Urothelium cell line (cell line): Measurements from ENCODE around the gene OR2H2.

Experiments used
- DNase-seq: peaks from one replicate; pipeline ENCODE4 v3.0.0; 2011; ENCODE audit warnings: low spot score, mixed read lengths
- FAIRE-seq: peaks from 2 replicates; lab custom pipeline; 2011; peaks lifted over from hg19 to GRCh38; lab: Jason Lieb, UNC

OR2H2 gene

DNA sequence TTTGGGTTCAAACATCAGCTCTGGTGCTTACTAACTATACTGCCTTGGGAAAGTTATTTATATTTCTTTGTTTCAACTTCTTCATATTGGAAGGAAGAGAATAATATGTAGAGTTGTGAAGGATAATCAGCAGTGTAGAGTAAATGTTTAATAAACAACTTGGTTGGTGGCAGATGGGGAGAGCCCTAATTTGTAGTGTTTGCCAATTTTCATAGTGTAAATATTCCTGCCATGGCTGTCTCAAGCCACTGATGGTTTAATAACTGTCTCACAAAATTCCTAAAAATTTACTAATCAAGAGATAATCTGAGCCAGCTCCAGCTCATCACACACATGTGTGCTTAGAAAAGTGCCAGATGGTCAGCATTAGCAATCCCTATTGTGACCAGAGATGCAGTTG lies at the start of gene OR2H2:
OR2H2 (plus strand) TSS at position 301 of the 400 bp plus-strand sequence. CDS start 2,824 bp downstream, outside the sequence.
- FAIRE-seq = no peak
- DNase-seq = no peak

- DNase-seq (no peak), FAIRE-seq (no peak)
Observed at GRCh38 chr6:29537714-29538403, 47.1 kb upstream of the OR2H2 start.

GRCh38 chr6:29547573-29547972 lies 37.3 kb upstream of the OR2H2 start:
- DNase-seq (no peak), FAIRE-seq (no peak)

DNA sequence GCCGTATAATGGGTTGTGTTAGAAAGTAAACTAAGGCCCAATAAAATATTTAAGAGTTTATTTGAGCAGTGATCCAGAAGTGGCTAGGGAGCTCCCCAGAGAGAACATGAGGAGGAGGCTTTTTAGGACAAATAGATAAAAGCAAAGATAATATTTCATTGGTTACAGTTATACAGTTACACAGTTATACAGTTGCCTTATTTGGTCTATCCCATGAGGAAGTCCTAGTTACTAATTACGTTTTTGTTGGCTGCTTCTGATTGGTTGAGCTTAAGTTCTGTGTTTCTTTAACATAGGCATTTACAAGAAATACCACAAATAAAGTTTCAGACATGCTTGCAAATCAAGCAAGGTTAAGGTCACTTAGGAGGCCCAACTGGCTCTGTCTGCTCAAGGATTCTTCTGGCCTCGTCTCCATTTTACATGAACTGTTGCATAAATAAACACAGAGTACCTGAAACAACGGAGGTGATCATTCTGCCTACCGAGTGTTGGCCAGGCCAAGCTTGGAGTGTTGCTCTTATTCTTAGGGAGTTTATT lies 32.3 kb upstream of the OR2H2 start:
- no peak for FAIRE-seq
- no peak for DNase-seq

GRCh38 chr6:29553268-29554057 lies 31.5 kb upstream of the OR2H2 start:
- DNase-seq (no peak), FAIRE-seq (no peak)

DNA sequence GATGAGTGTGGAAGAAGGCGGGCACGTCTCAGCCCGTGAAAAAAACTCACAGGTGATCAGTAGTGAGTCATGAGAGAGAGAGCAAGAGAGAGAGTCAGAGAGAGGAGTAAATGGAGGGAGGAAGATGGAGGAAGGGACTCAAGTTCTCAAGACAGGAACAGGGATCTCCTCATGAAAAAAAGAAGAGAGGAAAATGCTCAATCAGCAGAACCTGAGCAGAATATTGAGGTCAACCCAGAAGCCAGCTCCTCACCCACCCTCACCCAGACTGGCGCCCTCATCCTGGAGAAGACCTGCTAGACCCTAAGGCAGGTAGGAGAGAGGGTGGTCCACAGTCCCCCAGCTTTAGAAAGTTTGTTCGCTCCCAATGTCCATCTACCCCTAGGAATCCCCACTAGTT lies 30.2 kb upstream of the OR2H2 start:
- FAIRE-seq (no peak), DNase-seq (no peak)

DNA sequence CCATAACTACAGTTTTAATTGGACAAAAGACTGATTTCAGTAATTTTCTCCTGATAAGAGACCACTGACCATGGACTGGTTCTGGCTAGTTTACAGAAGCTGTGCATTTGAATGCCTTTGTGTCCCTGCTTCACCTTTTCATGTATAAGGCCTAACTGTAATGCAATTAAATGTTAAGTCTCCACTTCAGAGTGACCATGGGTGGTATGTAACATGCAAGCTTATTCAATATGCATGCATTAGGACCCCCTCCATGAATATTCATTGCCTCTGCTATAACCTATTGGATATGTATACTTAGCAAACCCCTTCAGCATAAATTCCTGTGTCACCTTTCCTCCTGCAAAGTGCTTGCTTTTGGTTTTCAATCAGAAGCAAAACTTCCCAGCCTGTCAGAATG lies 27.6 kb upstream of the OR2H2 start:
- FAIRE-seq (no peak), DNase-seq (no peak)

DNA sequence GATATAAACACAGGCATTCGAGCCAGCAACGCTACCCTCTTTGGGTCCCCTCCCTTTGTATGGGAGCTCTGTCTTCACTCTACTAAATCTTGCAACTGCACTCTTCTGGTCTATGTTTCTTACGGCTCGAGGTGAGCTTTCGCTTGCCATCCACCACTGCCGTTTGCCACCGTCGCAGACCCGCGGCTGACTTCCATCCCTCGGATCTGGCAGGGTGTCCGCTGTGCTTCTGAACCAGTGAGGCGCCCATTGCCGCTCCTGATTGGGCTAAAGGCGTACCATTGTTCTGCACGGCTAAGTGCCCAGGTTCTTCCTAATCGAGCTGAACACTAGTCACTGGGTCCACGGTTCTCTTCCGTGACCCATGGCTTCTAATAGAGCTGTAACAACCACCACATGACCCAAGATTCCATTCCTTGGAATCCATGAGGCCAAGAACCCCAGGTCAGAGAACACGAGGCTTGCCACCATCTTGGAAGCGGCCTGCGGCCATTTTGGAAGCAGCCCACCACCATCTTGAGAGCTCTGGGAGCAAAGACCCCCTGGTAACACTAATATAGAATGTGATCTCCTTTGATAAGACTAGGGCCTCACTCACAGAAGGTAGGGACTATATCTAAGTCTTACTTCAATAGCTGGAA lies 26.4 kb upstream of the OR2H2 start:
- FAIRE-seq (no peak), DNase-seq (no peak)

DNA sequence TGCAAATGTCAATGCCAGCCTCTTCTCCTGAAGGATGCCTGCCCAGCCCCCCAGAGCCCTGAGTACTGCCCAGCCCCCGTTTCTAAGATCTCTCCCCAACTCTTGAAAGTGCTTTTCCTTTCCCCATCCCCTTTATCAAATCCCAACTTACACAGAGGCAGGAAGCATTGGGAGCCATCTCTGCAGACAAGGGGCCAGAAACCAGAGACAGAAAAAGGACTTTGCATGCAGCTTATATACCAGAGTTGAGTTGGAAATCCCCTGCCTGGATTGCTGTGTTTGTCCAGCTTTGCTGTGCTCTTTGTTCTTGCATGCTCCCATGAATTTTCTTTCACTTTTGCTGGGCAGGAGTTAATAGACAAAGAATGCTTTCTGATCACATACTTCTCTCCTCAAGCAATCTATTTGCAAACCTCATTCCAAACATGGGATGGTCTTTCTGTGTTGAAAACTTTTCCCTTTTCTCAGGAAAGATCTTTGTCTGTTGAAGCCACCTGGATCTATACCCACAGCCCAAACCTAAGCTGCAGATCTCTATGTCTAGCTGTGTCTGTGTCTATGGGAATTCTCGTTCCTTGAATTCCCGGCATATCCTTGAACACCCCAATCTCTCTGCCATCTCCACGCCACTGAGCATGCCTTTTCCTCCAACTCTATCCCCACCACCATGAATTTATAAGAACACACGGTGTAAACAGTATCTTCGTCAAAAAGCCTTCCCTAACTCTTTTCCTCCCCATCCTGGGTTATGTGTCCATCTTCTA lies 25.2 kb upstream of the OR2H2 start, which contains the start of gene UBD:
UBD (minus strand) TSS at position 209 of the 764 bp plus-strand sequence; CDS start at position 178, 31 bp downstream.
- DNase-seq (no peak), FAIRE-seq (no peak)

- FAIRE-seq (no peak), DNase-seq (no peak)
Observed at GRCh38 chr6:29561091-29561490, 23.8 kb upstream of the OR2H2 start.

- FAIRE-seq = no peak
- no peak for DNase-seq
Observed at GRCh38 chr6:29561606-29562181, 23.2 kb upstream of the OR2H2 start.

DNA sequence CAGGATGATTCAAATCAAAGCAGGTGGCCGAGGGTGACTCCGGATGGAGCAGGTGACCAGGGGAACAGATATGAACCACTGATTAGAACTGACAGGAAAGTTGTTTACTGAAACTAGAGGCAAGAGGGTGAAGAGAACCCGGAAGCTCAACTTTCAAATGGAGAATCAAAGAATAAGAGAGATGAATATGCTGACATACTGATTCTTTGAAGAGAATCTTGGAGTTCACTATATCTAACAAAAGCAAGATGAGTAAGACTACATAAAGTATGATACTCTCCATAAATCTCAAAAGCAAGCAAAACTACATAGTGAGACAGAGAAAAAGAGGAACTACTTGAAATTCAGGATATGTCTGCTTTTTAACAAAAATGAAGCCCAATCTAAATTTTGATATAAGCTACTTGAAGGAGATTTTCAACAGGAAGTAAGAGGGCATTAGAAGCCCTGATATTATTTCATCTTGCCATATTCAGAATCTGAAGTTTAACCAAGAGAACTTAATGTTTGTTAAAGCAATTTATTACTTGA lies 21.4 kb upstream of the OR2H2 start:
- no peak for FAIRE-seq

GRCh38 chr6:29564875-29565274 lies 20.0 kb upstream of the OR2H2 start:
- FAIRE-seq (no peak), DNase-seq (no peak)

More for the DNA sequence above, 21.4 kb upstream of the OR2H2 start:
- no peak for DNase-seq

DNA sequence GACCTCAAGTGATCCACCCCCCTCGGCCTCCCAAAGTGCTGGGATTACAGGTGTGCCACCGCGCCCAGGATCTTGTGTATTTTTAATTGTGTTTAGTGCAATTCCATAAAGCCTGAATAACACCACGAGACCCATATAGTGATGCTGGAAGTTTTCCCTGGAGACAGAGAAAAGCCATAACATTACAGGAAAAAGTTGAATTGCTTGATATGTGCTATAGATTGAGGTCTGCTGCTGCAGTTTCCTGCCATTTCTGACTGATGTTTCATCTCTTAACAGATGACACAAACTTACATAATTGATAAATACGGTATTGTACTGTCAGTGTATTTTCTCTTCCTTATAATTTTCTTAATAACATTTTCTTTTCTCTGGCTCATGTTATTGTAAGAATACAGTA lies 18.1 kb upstream of the OR2H2 start:
- DNase-seq (no peak), FAIRE-seq (no peak)

GRCh38 chr6:29567541-29567940 lies 17.4 kb upstream of the OR2H2 start:
- DNase-seq (no peak), FAIRE-seq (no peak)

GRCh38 chr6:29567991-29568390 lies 16.9 kb upstream of the OR2H2 start:
- no peak for DNase-seq
- no peak for FAIRE-seq

DNA sequence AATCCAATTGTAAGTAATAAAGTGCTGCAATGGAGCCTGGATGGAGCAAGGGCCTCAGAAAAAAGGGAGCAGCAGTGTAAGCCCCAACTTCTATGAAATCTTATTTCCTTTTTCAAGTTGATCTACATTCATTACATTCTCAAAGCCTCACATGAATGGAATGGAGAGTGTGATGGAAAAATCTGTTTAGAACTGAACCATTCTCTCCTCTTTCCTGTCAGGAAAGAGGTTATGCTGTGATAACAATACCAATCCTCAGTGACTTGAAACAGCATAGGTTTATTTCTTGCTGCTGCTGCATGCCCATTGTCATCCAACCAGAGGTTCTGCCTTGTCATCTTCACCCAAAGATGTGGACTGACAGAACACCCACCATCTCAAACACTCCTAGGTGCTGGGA lies 8.9 kb upstream of the OR2H2 start:
- no peak for FAIRE-seq
- DNase-seq = no peak

DNA sequence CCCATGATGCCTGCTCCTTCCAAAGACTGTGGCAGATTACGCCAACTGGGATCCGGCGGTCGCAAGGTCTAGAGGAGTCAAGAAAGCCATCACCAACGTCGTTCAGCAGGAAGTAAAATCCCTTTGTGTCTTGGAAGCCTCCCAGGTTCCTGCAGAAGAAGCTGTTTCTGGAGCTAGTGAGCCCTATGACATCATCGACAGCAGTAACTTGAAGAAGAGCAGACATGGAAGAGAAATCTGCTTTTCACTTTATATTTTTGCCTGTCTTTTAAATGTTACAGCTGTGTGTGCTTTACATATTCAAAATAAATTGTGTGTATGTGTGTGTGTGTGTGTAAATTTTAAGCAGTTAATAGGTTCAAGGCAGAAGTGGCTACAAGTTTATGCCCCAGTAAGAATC lies 7.4 kb upstream of the OR2H2 start:
- FAIRE-seq (no peak), DNase-seq (no peak)

- peak; percentile 57 for DNase-seq
- FAIRE-seq = peak; percentile 59
Observed at GRCh38 chr6:29589423-29590048, 4.6 kb downstream of the OR2H2 start.
